GM12801 (cell line): Measurements from ENCODE around the gene ENTPD2.

ENCODE experiments used
- CTCF ChIP-seq: IDR thresholded peaks from one replicate; pipeline ENCODE4 v1.5.1; 2011; ENCODE audit warnings: control low read depth; ENCODE audit not compliant: insufficient read length; ENCODE audit errors: extremely low read depth

The ENTPD2 gene

GRCh38 chr9:137020771-137021567 lies 32.9 kb downstream of the ENTPD2 start:
- TF ChIP-seq CTCF: no peak

GRCh38 chr9:137019891-137020683 lies 33.8 kb downstream of the ENTPD2 start:
- no peak for TF ChIP-seq CTCF

DNA sequence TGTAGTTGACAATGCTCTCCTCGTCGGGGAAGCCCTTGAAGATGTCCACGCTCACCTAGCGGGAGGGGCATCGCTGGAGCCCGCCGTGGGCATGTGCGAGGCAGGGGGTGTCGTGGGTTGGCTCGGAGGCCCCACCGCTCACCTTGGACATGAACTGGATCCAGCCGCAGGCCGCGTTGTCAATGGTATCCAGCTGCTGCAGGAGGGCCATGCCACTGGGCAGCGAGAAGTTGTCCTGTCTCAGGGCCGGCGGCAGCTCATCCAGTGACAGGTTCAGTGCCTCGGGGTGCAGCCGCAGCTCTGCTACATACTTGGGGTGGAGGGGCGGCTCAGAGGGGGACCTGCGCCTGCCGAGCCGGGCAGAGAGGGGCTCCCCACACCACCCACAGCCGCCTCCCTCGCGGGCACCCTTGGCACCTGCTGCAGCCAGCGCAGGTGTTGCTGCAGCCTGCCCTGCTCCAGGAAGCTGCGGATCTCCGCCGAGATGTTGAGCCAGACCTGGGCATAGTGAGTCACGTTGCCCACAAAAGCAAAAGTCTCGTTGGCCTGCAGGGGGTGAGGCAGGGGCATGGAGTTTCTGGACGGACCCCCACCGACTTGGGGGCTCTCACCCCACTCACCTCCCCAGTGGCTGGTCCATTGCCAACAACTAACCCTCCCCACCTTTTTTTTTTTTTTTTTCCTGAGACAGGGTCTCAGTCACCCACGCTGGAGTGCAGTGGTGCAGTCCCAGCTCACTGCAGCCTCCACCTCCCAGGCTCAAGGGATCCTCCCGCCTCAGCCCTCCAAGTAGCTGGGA lies 34.9 kb downstream of the ENTPD2 start:
- TF ChIP-seq CTCF: no peak

GRCh38 chr9:137017791-137018497 lies 35.9 kb downstream of the ENTPD2 start:
- TF ChIP-seq CTCF: no peak

- TF ChIP-seq CTCF: no peak
These were observed 36.8 kb downstream of the ENTPD2 start for GRCh38 chr9:137017071-137017470.

- no peak for TF ChIP-seq CTCF
These were observed 37.4 kb downstream of the ENTPD2 start for GRCh38 chr9:137016436-137016835.

GRCh38 chr9:137015976-137016375 lies 37.9 kb downstream of the ENTPD2 start:
- no peak for TF ChIP-seq CTCF
